Dedifferentiated amniotic fluid mesenchymal stem cell (primary cell): ENCODE measurements around the gene EIF4B.
"Not testable (repeated sequence)": the region's sequence is repeated elsewhere in the genome, so short reads cannot be mapped to it uniquely, and the experiment has no call there.

Source experiments
- DNase-seq: peaks from one replicate; pipeline ENCODE4 v3.0.0-alpha.2; 2016; ENCODE audit errors: extremely low spot score

The EIF4B gene

GRCh38 chr12:52993558-52993869, 12.7 kb upstream of the EIF4B start:
- DNase-seq = no peak

DNA sequence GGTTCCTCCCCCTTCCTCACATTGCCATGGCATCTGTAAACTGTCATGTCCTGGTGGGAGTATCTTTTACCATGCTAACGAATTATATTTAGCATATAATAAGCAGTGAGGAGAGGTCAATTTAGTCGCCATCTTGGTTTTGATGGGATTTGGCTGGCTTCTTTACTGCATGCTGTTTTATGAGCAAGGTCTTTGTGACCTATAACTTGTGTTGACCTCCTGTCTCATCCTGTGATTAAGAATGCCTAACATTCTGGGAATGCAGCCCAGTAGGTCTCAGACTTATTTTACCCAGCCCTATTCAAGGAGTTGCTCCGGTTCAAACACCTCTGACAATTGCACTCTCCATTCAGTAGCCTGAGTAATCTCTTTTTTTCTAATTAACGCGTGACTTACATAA, 2.1 kb upstream of the EIF4B start:
- no peak for DNase-seq

DNA sequence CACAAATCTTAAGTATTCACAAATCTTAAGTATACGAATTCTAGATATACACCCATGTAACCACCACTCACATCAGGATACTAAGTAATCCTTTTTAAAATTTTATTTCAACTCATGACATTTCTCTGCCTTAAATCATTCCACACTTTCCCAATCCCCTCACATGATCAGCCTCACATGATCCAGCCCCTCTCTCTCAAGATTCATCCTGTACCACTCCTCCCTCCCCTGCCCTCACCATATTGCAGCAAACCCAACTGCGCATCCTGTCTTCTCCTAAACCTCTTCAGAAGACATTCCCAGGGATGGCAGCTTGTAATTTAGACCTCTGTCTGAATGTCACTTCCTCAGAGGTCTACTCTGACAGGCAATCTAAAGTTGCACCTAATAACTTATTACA, 1.7 kb upstream of the EIF4B start:
- no peak for DNase-seq

DNA sequence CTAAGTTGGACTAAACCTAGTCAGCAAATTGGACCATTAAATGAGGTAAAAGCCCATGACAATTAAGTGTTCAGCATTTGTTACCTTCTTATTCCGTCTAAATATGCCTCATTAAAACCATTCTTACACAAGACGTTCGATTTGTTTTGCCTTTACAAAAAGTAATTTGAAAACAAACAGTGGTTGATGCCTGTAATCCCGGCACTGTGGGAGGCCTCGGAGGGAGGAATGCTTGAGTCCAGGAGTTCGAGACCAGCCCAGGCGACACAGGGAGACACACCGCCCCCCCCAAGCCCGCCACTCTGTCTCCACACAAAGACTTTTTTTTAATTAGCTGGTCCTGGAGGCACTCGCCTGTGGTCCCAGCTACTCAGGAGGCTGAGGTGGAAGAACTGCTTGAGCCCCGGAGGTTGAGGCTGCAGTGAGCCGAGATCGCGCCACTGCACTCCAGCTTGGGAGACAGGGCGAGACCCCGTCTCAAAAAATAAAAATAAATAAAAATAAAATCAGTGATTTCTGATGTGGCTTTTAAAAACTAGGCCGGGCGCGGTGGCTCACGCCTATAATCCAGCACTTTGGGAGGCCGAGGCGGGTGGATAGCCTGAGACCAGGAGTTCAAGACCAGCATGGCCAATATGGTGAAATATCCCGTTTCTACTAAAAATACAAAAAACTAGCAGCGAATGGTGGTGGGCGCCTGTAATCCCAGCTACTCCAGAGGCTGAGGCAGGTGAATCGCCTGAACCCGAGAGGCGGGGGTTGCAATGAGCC, 856 bp upstream of the EIF4B start:
- no peak for DNase-seq

- DNase-seq = peak; percentile 46
Measured at GRCh38 chr12:53006810-53007309, 604 bp downstream of the EIF4B start.

- DNase-seq = no peak
Measured at GRCh38 chr12:53007343-53007742, 1.1 kb downstream of the EIF4B start.

- not testable (repeated sequence) for DNase-seq
Measured at GRCh38 chr12:53008760-53009159, 2.5 kb downstream of the EIF4B start.

- no peak for DNase-seq
Measured at GRCh38 chr12:53010955-53011354, 4.7 kb downstream of the EIF4B start.

- no peak for DNase-seq
Measured at GRCh38 chr12:53011889-53012288, 5.6 kb downstream of the EIF4B start.

- DNase-seq = no peak
Measured at GRCh38 chr12:53012928-53013327, 6.7 kb downstream of the EIF4B start.

DNA sequence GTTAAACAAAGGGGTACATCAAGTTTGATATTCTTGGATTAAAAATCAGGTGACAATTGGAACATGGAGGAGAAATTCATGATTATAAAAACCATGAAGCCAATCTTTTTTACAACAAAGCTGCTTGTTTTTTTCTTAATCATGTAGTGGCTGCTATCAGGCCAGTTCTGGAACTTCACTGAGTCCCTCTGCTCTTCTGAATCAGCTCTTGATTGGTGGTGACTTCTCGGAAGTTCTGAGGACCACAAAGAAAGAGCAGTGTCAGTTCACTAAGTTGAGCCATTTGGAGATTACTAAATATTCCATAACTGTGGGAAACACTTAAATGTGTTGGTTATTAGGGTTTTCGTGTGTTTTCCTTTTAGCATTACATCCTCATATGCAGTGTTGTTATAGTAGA, 8.5 kb downstream of the EIF4B start:
- DNase-seq = no peak

- DNase-seq = no peak
Measured at GRCh38 chr12:53025250-53025649, 19.0 kb downstream of the EIF4B start.

- not testable (repeated sequence) for DNase-seq
Measured at GRCh38 chr12:53027014-53027413, 20.8 kb downstream of the EIF4B start.

DNA sequence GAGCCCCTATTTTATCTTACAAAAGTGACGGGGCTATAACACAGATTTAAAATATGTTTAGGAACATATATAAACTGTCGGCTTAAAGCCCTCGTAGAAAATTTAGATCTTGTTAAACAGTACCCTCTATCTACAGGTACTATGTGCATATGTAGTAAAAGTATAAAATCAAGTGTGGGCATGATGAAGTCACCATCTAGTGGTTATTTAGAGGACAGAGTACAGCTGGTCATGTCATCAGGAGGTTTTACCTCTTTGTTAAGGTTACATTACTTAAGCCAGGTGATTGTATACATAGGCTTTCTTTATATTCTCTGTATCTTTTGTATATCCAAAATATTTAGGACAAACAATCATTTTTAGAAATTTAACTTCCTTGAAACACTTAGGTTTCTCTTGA, 25.4 kb downstream of the EIF4B start:
- DNase-seq = no peak

- not testable (repeated sequence) for DNase-seq
Measured at GRCh38 chr12:53033832-53034231, 27.6 kb downstream of the EIF4B start.

DNA sequence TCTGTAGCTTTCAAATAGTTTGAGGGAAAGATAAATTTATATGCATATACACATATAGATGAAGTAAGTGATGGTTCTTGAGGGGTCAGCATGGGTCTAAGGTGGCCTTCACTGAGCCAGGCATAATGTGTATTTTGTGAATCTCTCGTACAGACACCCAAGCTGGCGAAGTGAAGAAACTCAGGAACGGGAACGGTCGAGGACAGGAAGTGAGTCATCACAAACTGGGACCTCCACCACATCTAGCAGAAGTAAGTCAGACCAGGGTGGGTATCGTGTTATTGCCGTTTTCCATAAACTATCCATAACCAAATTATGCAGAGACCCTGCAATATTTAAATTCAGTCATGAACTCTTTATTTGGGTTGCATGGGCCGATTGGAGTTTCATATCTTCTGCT, 28.2 kb downstream of the EIF4B start:
- DNase-seq = no peak

DNA sequence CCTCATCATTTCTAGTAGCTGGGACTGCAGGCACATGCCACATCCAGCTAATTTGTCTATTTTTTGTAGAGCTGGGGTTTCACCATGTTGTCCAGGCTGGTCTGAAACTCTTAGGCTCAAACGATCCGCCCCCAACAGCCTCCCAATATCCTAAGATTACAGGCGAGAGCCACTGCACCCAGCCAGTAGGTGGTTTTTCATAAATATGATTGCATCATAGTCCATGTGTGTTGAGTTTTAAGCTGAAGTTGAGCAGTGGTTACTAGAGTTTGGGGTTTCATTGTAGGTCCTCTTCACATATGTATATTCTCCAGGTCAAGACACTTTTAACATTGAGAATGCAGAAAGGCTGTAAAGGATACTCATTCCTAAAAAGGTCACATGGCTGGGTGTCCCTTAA, 30.5 kb downstream of the EIF4B start:
- no peak for DNase-seq

- no peak for DNase-seq
Measured at GRCh38 chr12:53039851-53040250, 33.6 kb downstream of the EIF4B start.

GRCh38 chr12:53042607-53043454, 36.6 kb downstream of the EIF4B start:
- DNase-seq = no peak

GRCh38 chr12:53044052-53044581, 37.9 kb downstream of the EIF4B start:
- DNase-seq = no peak

DNA sequence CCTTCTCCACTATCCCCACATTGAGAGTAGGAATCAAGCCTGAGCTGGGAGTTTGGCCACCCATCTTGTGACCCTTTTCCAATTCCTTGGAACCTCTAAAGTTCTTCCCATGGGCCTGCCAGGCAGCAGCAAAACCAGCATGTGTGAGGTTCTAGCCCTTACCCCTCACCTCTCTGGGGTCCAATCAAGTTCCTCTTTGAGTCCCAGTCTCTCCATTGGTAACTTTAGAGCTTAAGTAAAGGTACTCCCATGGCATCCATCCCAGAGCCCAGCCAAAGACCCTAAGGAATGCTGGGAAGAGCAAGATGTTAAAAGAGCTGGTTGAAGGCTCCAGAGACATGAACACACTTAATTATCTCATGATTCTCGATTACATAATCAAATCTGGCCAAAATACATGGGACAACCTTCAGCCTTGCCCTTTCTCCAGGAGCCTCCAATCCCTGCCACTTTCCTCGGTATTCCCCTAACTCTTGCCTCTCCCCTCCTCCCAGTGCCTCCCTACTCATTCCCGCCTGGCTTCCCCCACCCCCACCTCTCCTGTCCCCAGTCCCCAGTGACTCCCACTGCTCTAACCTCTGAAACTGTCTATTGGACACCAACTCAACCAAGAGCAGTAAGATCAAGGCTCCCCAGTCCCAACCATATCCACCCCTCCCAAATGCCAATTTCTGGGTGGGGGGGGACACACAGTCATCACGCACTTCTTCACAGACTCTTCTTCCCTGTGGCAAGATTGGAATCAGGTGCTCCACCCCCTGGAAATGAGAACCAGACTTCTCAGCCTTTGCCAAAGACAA, 38.8 kb downstream of the EIF4B start:
- DNase-seq = no peak

DNA sequence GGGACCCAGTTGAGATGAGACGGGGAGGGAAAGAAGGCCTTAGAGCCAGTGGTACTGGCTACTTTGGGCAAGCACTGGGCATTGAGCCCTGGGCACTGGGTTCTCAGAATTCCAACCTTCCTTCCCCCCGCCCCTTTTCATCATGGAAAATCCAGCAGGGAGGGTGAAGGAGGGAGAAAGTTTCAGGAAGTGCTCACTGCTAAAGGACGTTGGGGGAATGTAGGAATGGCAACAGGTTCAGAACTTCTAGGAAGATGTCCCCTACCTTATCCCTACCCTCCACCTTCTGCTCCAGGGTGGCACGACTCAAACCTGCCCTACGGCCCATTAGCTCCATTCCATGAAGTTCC, 39.4 kb downstream of the EIF4B start:
- DNase-seq = no peak
